Natural killer cell (primary cell): ENCODE data around the gene IFITM10. TPM values are rescaled to one million over a fixed set of nuclear protein-coding genes. Genes with fewer than 3 reads are reported as not detected.

ENCODE experiments used
- ATAC-seq, 3 donors: fragments of 150-1000 bp in 2 of 3; fragments of 200-7000 bp in 1 of 3; cut with Tn5 transposase; 1 replicate in 1 of 3; 2 replicates in 2 of 3; pipeline ENCODE4 v1.10.0; 2021; ENCODE audit warnings: mild to moderate bottlenecking in 2 of 3, moderate library complexity in 2 of 3
- DNase-seq, 2 donors: peaks; one replicate each; pipeline versions ENCODE4 v3.0.0 to v3.0.0-alpha.2; 2013 to 2021; ENCODE audit warnings: mixed read lengths in 1 of 2
- H3K27ac ChIP-seq: one replicate; pipeline ENCODE4 v1.5.1; 2013; ENCODE audit warnings: mild to moderate bottlenecking, low read length
- H3K27me3 ChIP-seq: one replicate; pipeline ENCODE4 v1.6.1; 2013; ENCODE audit warnings: low read length; ENCODE audit not compliant: control insufficient read depth, insufficient read depth
- H3K36me3 ChIP-seq: one replicate; pipeline ENCODE4 v1.6.1; 2013; ENCODE audit warnings: low read length; ENCODE audit not compliant: control insufficient read depth, insufficient read depth
- H3K4me1 ChIP-seq: one replicate; pipeline ENCODE4 v1.6.1; 2013; ENCODE audit warnings: low read length; ENCODE audit not compliant: control insufficient read depth, insufficient read depth
- H3K4me3 ChIP-seq: one replicate; pipeline ENCODE4 v1.5.1; 2013; ENCODE audit warnings: low read length
- H3K9me3 ChIP-seq: one replicate; pipeline ENCODE4 v1.6.1; 2013; ENCODE audit warnings: low read length; ENCODE audit not compliant: control insufficient read depth, insufficient read depth
- H3K27ac Mint-ChIP-seq, 2 donors: one replicate each; pipeline ENCODE4 v1.8.0; 2022; ENCODE audit warnings: mild to moderate bottlenecking in 2 of 2, mixed read lengths in 2 of 2, moderate library complexity in 1 of 2
- H3K27me3 Mint-ChIP-seq, 2 donors: one replicate each; pipeline ENCODE4 v1.8.0; 2022; ENCODE audit warnings: low read depth in 2 of 2, mixed read lengths in 2 of 2
- H3K36me3 Mint-ChIP-seq: one replicate; pipeline ENCODE4 v1.8.0; 2022; ENCODE audit warnings: mixed read lengths
- H3K4me1 Mint-ChIP-seq, 2 donors: one replicate each; pipeline ENCODE4 v1.8.0; 2022; ENCODE audit warnings: mixed read lengths in 2 of 2
- H3K4me3 Mint-ChIP-seq: one replicate; pipeline ENCODE4 v1.8.0; 2022; ENCODE audit warnings: mild to moderate bottlenecking, moderate library complexity, mixed read lengths
- H3K9me3 Mint-ChIP-seq, 2 donors: one replicate each; pipeline ENCODE4 v1.8.0; 2022; ENCODE audit warnings: mixed read lengths in 2 of 2
- WGBS: methylation state at CpG from one replicate; pipeline ENCODE4 v1.1.7; 2013; ENCODE audit warnings: missing lambda C conversion rate; ENCODE audit not compliant: insufficient coverage; 5-methylcytosine and 5-hydroxymethylcytosine counted together
- intact Hi-C: fragments of 100-400 bp; cut with micrococcal nuclease; formaldehyde crosslinking; loops from one replicate; pipeline ENCODE4 v1.14.2; 2022
- total RNA-seq, 4 donors: library from RNA; stranded (reverse); fragments of 120-200 nt in 1 of 4; gene quantifications; one replicate each; pipeline versions ENCODE4 v1.2.3 to v1.2.4, GENCODE V29; 2013 to 2022
- TF ChIP-seq, protein P1 (sequence below): fragments of 200-600 bp; IDR thresholded peaks from one replicate; pipeline ENCODE4 v1.8.0; 2022; ENCODE audit warnings: antibody characterized with exemption

Gene IFITM10
- total RNA-seq, 3 donors from 2014 or later (not counting 1 experiment from before 2014, with no cell fraction given): 5.5 to 8.1 (median 6.5) TPM

DNA sequence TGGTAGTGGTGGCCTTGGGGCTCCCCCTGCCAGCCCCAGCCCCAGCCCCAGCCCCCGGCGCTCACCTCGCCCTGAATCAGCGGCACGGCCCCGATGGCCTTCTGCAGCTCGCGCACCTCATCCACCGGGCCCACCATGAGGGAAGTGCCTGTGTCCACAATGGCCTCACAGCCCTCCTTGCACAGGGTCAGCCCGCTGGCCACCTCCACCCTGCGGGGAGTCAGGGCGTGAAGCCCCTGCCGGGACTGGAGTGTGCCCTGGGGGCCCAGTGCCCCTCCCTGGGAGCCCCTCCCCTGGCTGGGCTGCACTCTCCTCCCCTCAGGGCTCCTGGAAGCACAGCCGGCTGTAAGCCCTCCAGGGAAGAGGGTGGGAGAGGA, 3.5 kb upstream of the IFITM10 start:
- H3K9me3 ChIP-seq: no peaks in the 10 kb centered on the region
- peaks cover 96% of the 10 kb centered on the region for H3K4me1 ChIP-seq
- 93% methylated on average over 14 of the region's 14 CpGs for WGBS
- no peaks in the 10 kb centered on the region for H3K9me3 Mint-ChIP-seq
- H3K4me3 Mint-ChIP-seq: no peak overlapping the region
- no peak for DNase-seq
- no peak overlapping the region for H3K27ac Mint-ChIP-seq
- no peak overlapping the region for H3K4me3 ChIP-seq
- peaks cover 56 to 93% of the 10 kb centered on the region in 2 donors for H3K4me1 Mint-ChIP-seq
- H3K27me3 ChIP-seq: peaks cover 6% of the 10 kb centered on the region
- H3K27ac ChIP-seq: no peak overlapping the region
- intact Hi-C loops: no loop called here
- H3K36me3 Mint-ChIP-seq: no peaks in the 10 kb centered on the region
- no peak for ATAC-seq
- peaks cover 31% of the 10 kb centered on the region for H3K36me3 ChIP-seq
- TF ChIP-seq, protein P1, sequence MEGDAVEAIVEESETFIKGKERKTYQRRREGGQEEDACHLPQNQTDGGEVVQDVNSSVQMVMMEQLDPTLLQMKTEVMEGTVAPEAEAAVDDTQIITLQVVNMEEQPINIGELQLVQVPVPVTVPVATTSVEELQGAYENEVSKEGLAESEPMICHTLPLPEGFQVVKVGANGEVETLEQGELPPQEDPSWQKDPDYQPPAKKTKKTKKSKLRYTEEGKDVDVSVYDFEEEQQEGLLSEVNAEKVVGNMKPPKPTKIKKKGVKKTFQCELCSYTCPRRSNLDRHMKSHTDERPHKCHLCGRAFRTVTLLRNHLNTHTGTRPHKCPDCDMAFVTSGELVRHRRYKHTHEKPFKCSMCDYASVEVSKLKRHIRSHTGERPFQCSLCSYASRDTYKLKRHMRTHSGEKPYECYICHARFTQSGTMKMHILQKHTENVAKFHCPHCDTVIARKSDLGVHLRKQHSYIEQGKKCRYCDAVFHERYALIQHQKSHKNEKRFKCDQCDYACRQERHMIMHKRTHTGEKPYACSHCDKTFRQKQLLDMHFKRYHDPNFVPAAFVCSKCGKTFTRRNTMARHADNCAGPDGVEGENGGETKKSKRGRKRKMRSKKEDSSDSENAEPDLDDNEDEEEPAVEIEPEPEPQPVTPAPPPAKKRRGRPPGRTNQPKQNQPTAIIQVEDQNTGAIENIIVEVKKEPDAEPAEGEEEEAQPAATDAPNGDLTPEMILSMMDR: no peak
- peaks cover 0 to 13% of the 10 kb centered on the region in 2 donors for H3K27me3 Mint-ChIP-seq

DNA sequence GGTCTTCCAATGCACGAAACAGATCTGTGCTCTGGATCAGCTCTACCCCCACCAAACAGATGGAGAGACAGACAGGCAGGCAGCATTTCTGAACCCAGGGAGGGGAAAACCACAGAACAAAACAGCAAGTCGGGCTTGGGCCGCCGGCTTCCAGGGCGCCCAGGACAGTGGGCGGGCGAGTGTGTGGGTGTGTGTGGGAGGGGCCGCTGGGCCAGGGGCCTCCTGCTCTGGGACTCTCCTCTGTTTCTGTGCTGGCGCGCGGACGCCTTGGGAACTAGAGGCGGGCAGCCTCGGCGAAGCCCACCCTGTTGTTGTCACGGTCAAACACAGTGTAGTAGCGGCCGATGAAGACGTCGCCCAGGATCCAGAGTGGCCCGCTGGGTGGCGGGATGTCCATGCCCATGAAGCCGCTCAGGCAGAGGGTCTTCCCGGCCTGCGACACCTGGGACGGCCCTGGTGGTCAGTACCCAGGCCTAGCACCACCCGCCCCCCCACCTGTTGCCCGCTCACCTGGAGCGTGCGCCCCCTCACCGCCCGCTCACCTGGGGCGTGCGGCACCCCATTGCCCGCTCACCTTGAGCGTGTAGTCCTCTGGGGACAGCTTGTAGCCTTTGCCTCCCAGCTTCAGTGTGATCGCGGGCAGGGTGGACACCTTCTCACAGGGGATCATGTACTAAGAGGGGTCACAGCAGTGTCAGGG, 3.0 kb upstream of the IFITM10 start:
- no peak for ATAC-seq
- 73% methylated on average over 38 of the region's 38 CpGs for whole genome bisulfite sequencing
- peak overlapping the region in 1 of 2 donors; percentile 52 for H3K27ac Mint-ChIP-seq
- peaks cover 6% of the 10 kb centered on the region for H3K27me3 ChIP-seq
- peak overlapping the region; percentile 25 for H3K4me3 Mint-ChIP-seq
- H3K27me3 Mint-ChIP-seq: peaks cover 0 to 13% of the 10 kb centered on the region in 2 donors
- no peaks in the 10 kb centered on the region for H3K9me3 ChIP-seq
- no peaks in the 10 kb centered on the region for H3K9me3 Mint-ChIP-seq
- peaks cover 51 to 91% of the 10 kb centered on the region in 2 donors for H3K4me1 Mint-ChIP-seq
- H3K36me3 Mint-ChIP-seq: no peaks in the 10 kb centered on the region
- intact Hi-C loops: no loop called here
- peaks cover 31% of the 10 kb centered on the region for H3K36me3 ChIP-seq
- no peak for DNase-seq
- TF ChIP-seq, protein P1: no peak
- no peak overlapping the region for H3K4me3 ChIP-seq
- H3K27ac ChIP-seq: no peak overlapping the region
- peaks cover 94% of the 10 kb centered on the region for H3K4me1 ChIP-seq

DNA sequence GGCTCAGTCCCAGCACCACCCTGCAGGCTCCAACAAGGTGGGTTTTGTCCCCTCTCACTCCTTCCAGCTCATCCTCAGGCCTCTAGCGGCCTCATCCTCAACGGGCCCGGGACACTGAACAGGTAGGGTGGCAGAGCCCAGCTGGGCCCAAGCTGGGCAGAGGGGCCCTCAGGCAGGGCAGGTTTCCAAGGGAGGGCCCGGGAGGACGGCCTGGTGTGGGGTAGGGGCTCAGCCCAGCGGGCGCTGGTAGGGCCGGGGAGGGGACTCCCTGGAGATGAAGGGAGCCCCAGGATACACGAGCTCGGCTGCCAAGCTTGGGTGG, 2.5 kb upstream of the IFITM10 start:
- H3K36me3 Mint-ChIP-seq: no peaks in the 10 kb centered on the region
- peaks cover 49 to 88% of the 10 kb centered on the region in 2 donors for H3K4me1 Mint-ChIP-seq
- peak overlapping the region; percentile 25 for H3K4me3 Mint-ChIP-seq
- no peak for DNase-seq
- H3K9me3 Mint-ChIP-seq: no peaks in the 10 kb centered on the region
- intact Hi-C loops: no loop called here
- peaks cover 94% of the 10 kb centered on the region for H3K4me1 ChIP-seq
- H3K27me3 Mint-ChIP-seq: peaks cover 0 to 13% of the 10 kb centered on the region in 2 donors
- H3K36me3 ChIP-seq: peaks cover 31% of the 10 kb centered on the region
- H3K27me3 ChIP-seq: peaks cover 6% of the 10 kb centered on the region
- no peak overlapping the region for H3K4me3 ChIP-seq
- no peaks in the 10 kb centered on the region for H3K9me3 ChIP-seq
- no peak overlapping the region for H3K27ac ChIP-seq
- H3K27ac Mint-ChIP-seq: peak overlapping the region in 1 of 2 donors; percentile 52
- TF ChIP-seq, protein P1: no peak
- ATAC-seq: no peak
- 77% methylated on average over 10 of the region's 10 CpGs for WGBS
